ENCODE results near the gene BATF3. TPM values are rescaled to one million over a fixed set of nuclear protein-coding genes. Genes with fewer than 3 reads are reported as not detected.

BATF3 gene
- total and polyA plus RNA-seq, 2 of the 4 experiments (the other 2 are of a cell fraction), result 1.6 to 3.9 TPM

- POLR2A ChIA-PET (ENCODE audit: unreplicated experiment), result no interaction called here
Observed at GRCh38 chr1:212645546-212646543, 53.8 kb downstream of the BATF3 start.

More at GRCh38 chr1:212645546-212646543, 53.8 kb downstream of the BATF3 start:
- Histone ChIP-seq H3K18ac (ENCODE audit: low read depth, low read length) (peak overlapping the region; percentile 48), H4K91ac (ENCODE audit: insufficient read depth, low read depth, low read length) (peak overlapping the region; percentile 68; the same call in 1 of the 2 replicates), H3K27me3 (ENCODE audit: control insufficient read depth, insufficient read depth, low read length) (no peaks in the 10 kb centered on the region), H3K4me2 (ENCODE audit: low read depth, low read length) (no peak overlapping the region), H3K56ac (ENCODE audit: extremely low read depth, insufficient read depth, low read length) (no peak overlapping the region), H3K79me1 (ENCODE audit: low read depth in 1 of 2, low read length in 2 of 2) (no peaks in the 10 kb centered on the region), H4K5ac (ENCODE audit: low read depth, low read length) (peak overlapping the region; percentile 64), H2BK15ac (ENCODE audit: low read depth, low read length) (peak overlapping the region; percentile 85; the same call in 2 of the 3 replicates), H2AK5ac (ENCODE audit: low read depth, low read length) (peak overlapping the region; percentile 64; the same call in 1 of the 2 replicates), H3K9me1 (ENCODE audit: insufficient read depth, low read length) (peaks cover 15% of the 10 kb centered on the region), H3K4ac (ENCODE audit: low read depth, low read length) (peak overlapping the region; percentile 67), H3K23ac (ENCODE audit: low read depth, low read length) (no peak overlapping the region), H3K27ac (ENCODE audit: insufficient read depth, low read length) (peak overlapping the region; percentile 53; the same call in 1 of the 2 replicates), H3K14ac (replicated peaks; ENCODE audit: low read depth, low read length) (peak overlapping the region; percentile 66; the same call in 1 of the 2 replicates), H3K4me1 (ENCODE audit: control insufficient read depth, insufficient read depth, low read length) (peaks cover 15% of the 10 kb centered on the region), H3K9me3 (ENCODE audit: control insufficient read depth, insufficient read depth, low read length) (no peaks in the 10 kb centered on the region), H3K9ac (ENCODE audit: low read depth, low read length) (no peak overlapping the region), H2BK120ac (ENCODE audit: low read depth, low read length) (peak overlapping the region; percentile 71), H2BK20ac (ENCODE audit: low read depth, low read length) (peak overlapping the region; percentile 50), H4K8ac (ENCODE audit: low read depth in 2 of 2, low read length in 2 of 2) (peak overlapping the region in 1 of 2 experiments; percentile 49; a peak in 3 of 4 replicates), H3K36me3 (ENCODE audit: control insufficient read depth, insufficient read depth, low read length) (no peaks in the 10 kb centered on the region), H2BK5ac (ENCODE audit: low read depth, low read length, poor library complexity, severe bottlenecking) (peak overlapping the region; percentile 62), H4K20me1 (ENCODE audit: insufficient read depth, low read length) (no peaks in the 10 kb centered on the region), H2AFZ (replicated peaks; ENCODE audit: low read length, poor library complexity) (no peak overlapping the region), H3K4me3 (ENCODE audit: insufficient read depth, low read depth, low read length) (no peak overlapping the region), H2AK9ac (replicated peaks; ENCODE audit: low read depth, low read length, poor library complexity) (peak overlapping the region; percentile 87)
- 60% methylated on average over 5 of the region's 13 CpGs; no CpG with 5 or more reads in 1 of the 2 experiments for WGBS, 2 experiments (ENCODE audit: extremely low coverage in 2 of 2, insufficient read length in 1 of 2)
- in situ Hi-C loops (cut with MboI; ENCODE audit: low sequenced_read_pairs), result no loop called here
- CTCF ChIA-PET, result interaction anchor here (1.0 kb wide), 1 partner anchor 19 kb away, joined by 3 read pairs; no protein-coding TSS in a partner anchor
- dilution Hi-C loops (cut with HindIII; ENCODE audit: low sequenced_read_pairs, unreplicated experiment), result no loop called here
- DNase-seq (no peak), ATAC-seq (ENCODE audit: low read depth) (no peak)
- no peak for TF ChIP-seq ELK1 (IDR thresholded peaks at IDR 0.05; ENCODE audit: borderline replicate concordance, low read depth, low read length)
- TF ChIP-seq RFX5 (IDR thresholded peaks at IDR 0.05; ENCODE audit: low read depth, low read length), result no peak
- peak; percentile 78 for TF ChIP-seq NFE2L2 (IDR thresholded peaks at IDR 0.05; ENCODE audit: low read depth, low read length)
- intact Hi-C loops (cut with micrococcal nuclease), result loop anchor here (5.0 kb wide), 1 partner anchor 34 kb away; no protein-coding TSS in a partner anchor
- no TSS peak for BruUV-seq (replicated peaks)

Measured in IMR-90 (cell line).